Frontal cortex (tissue), 4 donors: Measurements from ENCODE around the gene PTGDR2. TPM values are rescaled to one million over a fixed set of nuclear protein-coding genes. Genes with fewer than 3 reads are reported as not detected.

Experiments
- DNase-seq, 2 donors: peaks; one replicate each; pipeline ENCODE4 v3.0.0; 2012; ENCODE audit warnings: low spot score in 2 of 2
- FAIRE-seq: peaks from 2 replicates; lab custom pipeline; 2012; peaks lifted over from hg19 to GRCh38; lab: Jason Lieb, UNC
- total RNA-seq: library from RNA; depleted of rRNA; stranded (reverse); fragments of >200 nt; gene quantifications from one replicate; pipeline ENCODE4 v1.2.3, GENCODE V29; 2014
- donor health status: control.
- donor health status: control.
- donor health status: control.

PTGDR2 gene
- total RNA-seq, 1 donor from 2014 or later: 1.6 TPM

- FAIRE-seq (no peak), DNase-seq (no peak)
Measured at GRCh38 chr11:60818057-60818456, 37.7 kb downstream of the PTGDR2 start.

- no peak for DNase-seq
- no peak for FAIRE-seq
Measured at GRCh38 chr11:60816590-60817157, 39.1 kb downstream of the PTGDR2 start.

- no peak for FAIRE-seq
- DNase-seq: no peak
Measured at GRCh38 chr11:60814112-60814511, 41.6 kb downstream of the PTGDR2 start.

GRCh38 chr11:60813324-60813723 lies 42.4 kb downstream of the PTGDR2 start:
- no peak for DNase-seq
- no peak for FAIRE-seq

GRCh38 chr11:60810569-60810968 lies 45.2 kb downstream of the PTGDR2 start:
- no peak for DNase-seq
- no peak for FAIRE-seq

GRCh38 chr11:60810151-60810550 lies 45.6 kb downstream of the PTGDR2 start:
- FAIRE-seq (no peak), DNase-seq (no peak)

- FAIRE-seq: no peak
Measured at GRCh38 chr11:60809691-60810090, 46.1 kb downstream of the PTGDR2 start.

GRCh38 chr11:60809249-60809648 lies 46.5 kb downstream of the PTGDR2 start:
- FAIRE-seq (no peak), DNase-seq (no peak)

More at GRCh38 chr11:60809691-60810090, 46.1 kb downstream of the PTGDR2 start:
- DNase-seq: no peak

- no peak for DNase-seq
- FAIRE-seq: no peak
Measured at GRCh38 chr11:60803273-60803936, 52.3 kb downstream of the PTGDR2 start.

GRCh38 chr11:60801194-60801593 lies 54.6 kb downstream of the PTGDR2 start:
- FAIRE-seq (no peak), DNase-seq (no peak)

Other genes with a start within 250 kb of the PTGDR2 start
- gene MS4A8, start 156.3 kb downstream of the PTGDR2 start, total RNA-seq: 0.41 TPM
- not detected for gene MS4A18, start 131.2 kb downstream of the PTGDR2 start, total RNA-seq
- not detected for gene MS4A15, start 99.1 kb downstream of the PTGDR2 start, total RNA-seq
- not detected for gene MS4A10, start 70.6 kb downstream of the PTGDR2 start, total RNA-seq
- gene CCDC86, start 13.8 kb downstream of the PTGDR2 start, total RNA-seq: 2.9 TPM
- gene ZP1, start 11.6 kb upstream of the PTGDR2 start, total RNA-seq: not detected
- 37.5 TPM for gene PRPF19, start 50.6 kb upstream of the PTGDR2 start, total RNA-seq
- 9.4 TPM for gene TMEM109, start 58.2 kb upstream of the PTGDR2 start, total RNA-seq
- gene TMEM132A, start 68.5 kb upstream of the PTGDR2 start, total RNA-seq: 131 TPM
- 3.3 TPM for gene SLC15A3, start 96.2 kb upstream of the PTGDR2 start, total RNA-seq
- 0.82 TPM for gene CD6, start 115.7 kb upstream of the PTGDR2 start, total RNA-seq
- gene CD5, start 246.5 kb upstream of the PTGDR2 start, total RNA-seq: not detected